ENCODE measurements around the gene CTSD.

GRCh38 chr11:1717745-1718144, 46.0 kb downstream of the CTSD start:
- TF ChIP-seq CTCF (IDR thresholded peaks at IDR 0.05) = no peak
- TF ChIP-seq ZFX (IDR thresholded peaks at IDR 0.05; ENCODE audit: borderline replicate concordance) = no peak
